ENCODE measurements around the gene PDIK1L.
"Not testable (repeated sequence)": the region's sequence is repeated elsewhere in the genome, so short reads cannot be mapped to it uniquely, and the experiment has no call there.

PDIK1L gene

GRCh38 chr1:26096471-26096870, 15.2 kb upstream of the PDIK1L start:
- Histone ChIP-seq H3K4me3 (no peak overlapping the region), H3K27ac (no peak overlapping the region)
- DNase-seq (ENCODE audit: low spot score): no peak
- TF ChIP-seq, protein P1, sequence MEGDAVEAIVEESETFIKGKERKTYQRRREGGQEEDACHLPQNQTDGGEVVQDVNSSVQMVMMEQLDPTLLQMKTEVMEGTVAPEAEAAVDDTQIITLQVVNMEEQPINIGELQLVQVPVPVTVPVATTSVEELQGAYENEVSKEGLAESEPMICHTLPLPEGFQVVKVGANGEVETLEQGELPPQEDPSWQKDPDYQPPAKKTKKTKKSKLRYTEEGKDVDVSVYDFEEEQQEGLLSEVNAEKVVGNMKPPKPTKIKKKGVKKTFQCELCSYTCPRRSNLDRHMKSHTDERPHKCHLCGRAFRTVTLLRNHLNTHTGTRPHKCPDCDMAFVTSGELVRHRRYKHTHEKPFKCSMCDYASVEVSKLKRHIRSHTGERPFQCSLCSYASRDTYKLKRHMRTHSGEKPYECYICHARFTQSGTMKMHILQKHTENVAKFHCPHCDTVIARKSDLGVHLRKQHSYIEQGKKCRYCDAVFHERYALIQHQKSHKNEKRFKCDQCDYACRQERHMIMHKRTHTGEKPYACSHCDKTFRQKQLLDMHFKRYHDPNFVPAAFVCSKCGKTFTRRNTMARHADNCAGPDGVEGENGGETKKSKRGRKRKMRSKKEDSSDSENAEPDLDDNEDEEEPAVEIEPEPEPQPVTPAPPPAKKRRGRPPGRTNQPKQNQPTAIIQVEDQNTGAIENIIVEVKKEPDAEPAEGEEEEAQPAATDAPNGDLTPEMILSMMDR (IDR thresholded peaks at IDR 0.05): no peak

GRCh38 chr1:26097696-26098095, 13.9 kb upstream of the PDIK1L start:
- TF ChIP-seq, protein P1 (IDR thresholded peaks at IDR 0.05): no peak
- no peak overlapping the region for H3K4me3 ChIP-seq
- no peak for DNase-seq (ENCODE audit: low spot score)
- H3K27ac ChIP-seq: no peak overlapping the region

GRCh38 chr1:26098602-26099001, 13.0 kb upstream of the PDIK1L start:
- Histone ChIP-seq H3K4me3 (no peak overlapping the region), H3K27ac (no peak overlapping the region)
- TF ChIP-seq, protein P1 (IDR thresholded peaks at IDR 0.05): no peak
- DNase-seq (ENCODE audit: low spot score): no peak

- no peak for DNase-seq (ENCODE audit: low spot score)
- TF ChIP-seq, protein P1 (IDR thresholded peaks at IDR 0.05): no peak
Measured at GRCh38 chr1:26099780-26100179, 11.8 kb upstream of the PDIK1L start.

GRCh38 chr1:26100204-26100603, 11.4 kb upstream of the PDIK1L start:
- not testable (repeated sequence) for DNase-seq (ENCODE audit: low spot score); H3K27ac ChIP-seq; H3K4me3 ChIP-seq

More at GRCh38 chr1:26099780-26100179, 11.8 kb upstream of the PDIK1L start:
- Histone ChIP-seq H3K4me3 (no peak overlapping the region), H3K27ac (no peak overlapping the region)

DNA sequence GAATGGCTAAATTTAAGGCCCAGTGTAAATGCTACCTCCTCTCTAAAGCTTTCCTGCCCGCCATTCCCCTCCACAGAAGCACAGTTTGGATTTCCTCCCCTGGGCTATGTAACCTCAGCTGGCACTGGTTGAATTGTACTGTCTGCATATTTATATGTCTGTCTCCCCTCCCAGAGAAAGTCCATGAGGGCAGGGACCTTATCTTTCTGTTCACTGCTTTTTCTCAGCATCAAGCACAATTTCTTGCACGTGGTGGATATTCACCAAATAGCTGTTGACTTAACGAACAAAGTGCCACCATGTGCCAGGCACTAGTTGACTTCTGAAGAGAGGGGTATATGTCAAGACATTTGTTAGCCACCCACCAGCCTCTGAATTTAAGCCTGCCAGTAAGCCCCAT, 9.5 kb upstream of the PDIK1L start:
- TF ChIP-seq, protein P1 (IDR thresholded peaks at IDR 0.05): no peak
- Histone ChIP-seq H3K27ac (no peak overlapping the region), H3K4me3 (no peak overlapping the region)
- DNase-seq (ENCODE audit: low spot score): no peak

- no peak overlapping the region for H3K27ac ChIP-seq
- no peak for DNase-seq (ENCODE audit: low spot score)
- no peak overlapping the region for H3K4me3 ChIP-seq
- TF ChIP-seq, protein P1 (IDR thresholded peaks at IDR 0.05): no peak
Measured at GRCh38 chr1:26102526-26102925, 9.1 kb upstream of the PDIK1L start.

DNA sequence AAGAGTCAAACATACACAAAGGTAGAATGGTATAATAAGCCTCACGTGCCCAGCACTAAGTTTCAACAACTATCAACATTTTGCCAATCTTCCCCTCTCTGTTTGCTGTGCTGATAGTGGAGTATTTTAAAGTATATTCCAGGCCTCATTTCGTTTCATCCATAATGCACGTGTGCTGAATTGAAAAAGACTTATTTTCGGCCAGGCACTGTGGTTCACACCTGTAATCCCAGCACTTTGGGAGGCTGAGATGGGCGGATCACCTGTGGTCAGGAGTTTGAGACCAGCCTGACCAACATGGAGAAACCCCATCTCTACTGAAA, 6.4 kb upstream of the PDIK1L start:
- H3K4me3 ChIP-seq; H3K27ac ChIP-seq; DNase-seq (ENCODE audit: low spot score): not testable (repeated sequence)

Measured in coronary artery (tissue), 2 donors.